Brain microvascular endothelial cell (primary cell): ENCODE measurements around the gene HES4.

Source experiments
- DNase-seq: peaks from one replicate; pipeline ENCODE4 v3.0.0-alpha.2; 2020
- H3K27ac ChIP-seq: fragments of 250-450 bp; sonication (Bioruptor Pico); 2 replicates; pipeline ENCODE4 v1.5.1; 2020; ENCODE audit warnings: mild to moderate bottlenecking, moderate library complexity
- H3K27me3 ChIP-seq: fragments of 250-450 bp; sonication (Bioruptor Pico); replicated peaks from 2 replicates; pipeline ENCODE4 v1.5.1; 2020; ENCODE audit warnings: mild to moderate bottlenecking
- H3K36me3 ChIP-seq: fragments of 250-450 bp; sonication (Bioruptor Pico); replicated peaks from 2 replicates; pipeline ENCODE4 v1.5.1; 2020; ENCODE audit warnings: mild to moderate bottlenecking
- H3K4me3 ChIP-seq: 2 replicates; pipeline ENCODE4 v1.5.1; 2011; ENCODE audit warnings: low read depth, mild to moderate bottlenecking, control low read depth, low read length, moderate library complexity
- in situ Hi-C: cut with HindIII; loops from 2 replicates; pipeline ENCODE4 v1.10.0; 2017; ENCODE audit warnings: low sequenced_read_pairs, low pct_ligation_motif_present
- TF ChIP-seq, protein P1 (sequence below): IDR thresholded peaks from 2 replicates; pipeline ENCODE4 v1.5.1; 2011; ENCODE audit warnings: low read depth, mild to moderate bottlenecking, moderate library complexity, low read length, control low read depth, inconsistent platforms; ENCODE audit errors: missing control alignments

HES4 gene

DNA sequence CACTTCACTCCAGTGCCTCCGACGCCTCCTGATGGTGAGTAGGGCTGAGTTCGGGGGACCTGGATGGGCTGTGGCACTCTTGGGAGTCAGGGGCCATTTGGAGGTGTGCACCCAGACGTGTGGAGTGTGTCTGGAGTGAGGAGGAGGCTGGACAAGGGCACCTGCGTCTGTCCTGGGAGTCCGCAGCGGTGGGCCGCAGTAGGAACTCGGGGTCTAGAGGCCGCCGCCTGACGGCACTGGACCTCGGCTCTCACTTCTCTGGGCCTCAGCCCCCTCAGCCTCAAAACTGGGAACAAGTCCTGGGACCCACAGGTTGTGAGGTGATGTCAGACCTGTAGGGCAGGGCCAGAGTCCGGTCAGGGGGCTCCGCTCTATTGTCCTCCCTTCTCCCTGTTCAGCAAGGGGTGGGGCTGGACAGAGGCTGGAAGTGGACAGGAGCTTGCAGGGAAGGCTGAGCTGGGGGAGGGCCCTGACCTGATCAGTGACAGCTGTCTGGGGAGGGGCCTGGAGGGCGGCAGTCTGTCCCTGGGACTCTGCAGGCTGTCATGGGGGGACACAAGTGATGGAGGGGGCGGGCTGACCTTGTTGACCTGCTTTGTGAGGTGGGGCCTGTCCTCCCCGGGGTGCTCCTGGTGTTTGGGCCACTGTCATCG, 35.5 kb upstream of the HES4 start:
- in situ Hi-C loops: no loop called here
- TF ChIP-seq, protein P1, sequence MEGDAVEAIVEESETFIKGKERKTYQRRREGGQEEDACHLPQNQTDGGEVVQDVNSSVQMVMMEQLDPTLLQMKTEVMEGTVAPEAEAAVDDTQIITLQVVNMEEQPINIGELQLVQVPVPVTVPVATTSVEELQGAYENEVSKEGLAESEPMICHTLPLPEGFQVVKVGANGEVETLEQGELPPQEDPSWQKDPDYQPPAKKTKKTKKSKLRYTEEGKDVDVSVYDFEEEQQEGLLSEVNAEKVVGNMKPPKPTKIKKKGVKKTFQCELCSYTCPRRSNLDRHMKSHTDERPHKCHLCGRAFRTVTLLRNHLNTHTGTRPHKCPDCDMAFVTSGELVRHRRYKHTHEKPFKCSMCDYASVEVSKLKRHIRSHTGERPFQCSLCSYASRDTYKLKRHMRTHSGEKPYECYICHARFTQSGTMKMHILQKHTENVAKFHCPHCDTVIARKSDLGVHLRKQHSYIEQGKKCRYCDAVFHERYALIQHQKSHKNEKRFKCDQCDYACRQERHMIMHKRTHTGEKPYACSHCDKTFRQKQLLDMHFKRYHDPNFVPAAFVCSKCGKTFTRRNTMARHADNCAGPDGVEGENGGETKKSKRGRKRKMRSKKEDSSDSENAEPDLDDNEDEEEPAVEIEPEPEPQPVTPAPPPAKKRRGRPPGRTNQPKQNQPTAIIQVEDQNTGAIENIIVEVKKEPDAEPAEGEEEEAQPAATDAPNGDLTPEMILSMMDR: peak; percentile 17
- H3K27ac ChIP-seq: no peak overlapping the region
- no peak overlapping the region for H3K4me3 ChIP-seq
- H3K36me3 ChIP-seq: peaks cover 9% of the 10 kb centered on the region
- no peaks in the 10 kb centered on the region for H3K27me3 ChIP-seq
- no peak for DNase-seq

DNA sequence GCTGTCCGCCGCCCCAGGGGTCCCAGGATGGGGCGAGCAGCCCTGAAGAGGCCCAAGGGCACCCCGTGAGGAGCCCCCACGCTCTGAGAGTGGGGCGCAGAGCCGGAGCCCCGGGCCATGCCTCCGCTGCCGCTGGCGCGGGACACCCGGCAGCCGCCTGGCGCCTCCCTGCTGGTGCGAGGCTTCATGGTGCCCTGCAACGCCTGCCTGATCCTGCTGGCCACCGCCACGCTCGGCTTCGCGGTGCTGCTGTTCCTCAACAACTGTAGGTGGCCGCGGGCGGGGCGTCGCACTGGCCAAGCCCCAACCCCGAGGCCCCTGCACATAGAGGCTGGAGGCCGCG, 34.5 kb upstream of the HES4 start:
- TF ChIP-seq, protein P1: no peak
- in situ Hi-C loops: no loop called here
- Histone ChIP-seq H3K36me3 (peaks cover 9% of the 10 kb centered on the region), H3K4me3 (no peak overlapping the region), H3K27ac (no peak overlapping the region), H3K27me3 (no peaks in the 10 kb centered on the region)
- DNase-seq: no peak

DNA sequence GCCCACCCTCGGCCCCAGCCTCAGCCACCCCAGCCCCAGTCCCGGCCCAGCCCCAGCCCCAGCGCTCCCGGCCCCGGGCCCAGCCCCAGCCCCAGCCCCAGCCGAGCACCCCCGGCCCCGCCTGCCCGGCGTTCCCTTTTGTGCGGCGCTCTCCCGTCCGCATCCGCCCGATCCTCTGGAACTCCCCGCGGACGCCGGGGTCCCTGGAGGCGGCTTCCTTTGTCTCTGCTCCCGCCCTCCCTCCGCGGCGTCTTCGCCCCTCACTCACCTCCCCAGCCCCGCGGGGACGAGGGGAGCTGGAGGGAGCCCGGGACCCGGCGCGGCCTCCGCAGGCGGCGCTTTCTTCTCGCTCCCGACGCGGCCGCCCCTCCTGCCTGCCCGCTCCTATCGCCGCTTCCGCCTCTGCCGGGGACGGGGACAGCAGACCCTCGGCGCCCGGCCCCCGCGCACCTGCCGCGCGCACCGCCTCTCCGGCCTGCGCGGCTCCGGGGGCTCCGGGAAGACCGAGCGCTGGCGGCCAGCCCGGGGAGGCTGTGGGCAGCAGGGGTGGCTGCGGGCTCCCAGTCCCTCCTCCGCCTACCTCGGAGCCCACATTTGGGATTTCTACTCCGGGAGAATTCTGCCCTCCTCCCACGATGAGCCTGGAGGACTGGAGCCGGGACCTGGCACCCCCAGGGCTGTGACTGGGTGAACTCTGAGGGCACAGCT, 34.0 kb upstream of the HES4 start:
- H3K36me3 ChIP-seq: peaks cover 9% of the 10 kb centered on the region
- H3K27me3 ChIP-seq: no peaks in the 10 kb centered on the region
- no peak for DNase-seq
- H3K4me3 ChIP-seq: peak overlapping the region; percentile 12
- in situ Hi-C loops: no loop called here
- TF ChIP-seq, protein P1: no peak
- H3K27ac ChIP-seq: no peak overlapping the region

DNA sequence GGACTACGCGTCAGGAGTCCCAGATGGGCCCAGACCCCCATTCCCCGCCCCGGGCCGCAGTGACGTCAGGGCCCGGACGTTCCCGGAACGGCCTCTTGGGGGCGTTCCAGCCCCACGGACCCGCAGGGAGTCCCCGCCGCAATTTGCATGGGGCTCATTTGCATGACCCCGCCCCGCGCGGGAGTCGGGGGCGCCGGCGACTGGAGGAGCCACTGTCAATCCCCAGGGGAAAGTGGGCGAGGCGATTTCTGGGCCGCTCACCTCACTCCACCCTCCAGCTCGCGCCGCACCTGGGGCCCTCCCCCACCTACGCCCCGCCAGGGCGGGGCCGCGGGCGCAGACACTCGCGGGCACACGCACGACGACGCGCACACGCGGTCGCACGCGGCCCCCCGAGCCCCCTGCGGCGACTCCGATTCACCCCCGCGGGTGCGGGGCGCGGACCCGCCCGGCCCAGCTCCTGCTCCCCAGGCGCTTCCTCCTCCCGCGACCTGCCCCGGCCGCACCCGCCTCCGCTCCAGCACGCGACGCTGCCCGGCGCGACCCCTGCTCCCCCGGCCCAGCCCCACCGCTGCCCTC, 33.2 kb upstream of the HES4 start:
- Histone ChIP-seq H3K4me3 (peak overlapping the region; percentile 37), H3K27ac (no peak overlapping the region), H3K36me3 (peaks cover 9% of the 10 kb centered on the region), H3K27me3 (no peaks in the 10 kb centered on the region)
- TF ChIP-seq, protein P1: peak; percentile 81
- DNase-seq: peak; percentile 54
- in situ Hi-C loops: no loop called here

DNA sequence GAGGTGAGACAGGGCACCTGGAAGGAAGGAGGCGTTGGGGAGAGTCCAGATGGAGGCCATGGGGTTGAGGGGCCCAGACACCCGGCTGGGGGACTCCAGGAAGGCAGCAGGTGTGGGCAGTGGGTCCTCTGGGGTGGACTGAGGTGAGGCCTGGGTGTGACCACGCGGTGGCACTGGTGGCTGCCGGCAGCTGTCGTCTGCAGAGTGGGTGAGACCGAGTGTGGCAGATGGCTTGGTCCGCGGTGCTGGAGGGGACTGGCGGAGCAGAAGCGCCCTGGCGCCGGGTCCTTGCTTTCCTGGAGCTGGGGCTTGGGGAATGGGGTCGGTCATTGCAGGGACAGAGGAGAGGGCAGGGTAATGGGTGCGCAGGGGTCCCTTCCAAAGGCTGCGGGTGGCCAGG, 32.5 kb upstream of the HES4 start:
- Histone ChIP-seq H3K36me3 (peaks cover 15% of the 10 kb centered on the region), H3K4me3 (no peak overlapping the region), H3K27ac (no peak overlapping the region), H3K27me3 (no peaks in the 10 kb centered on the region)
- in situ Hi-C loops: no loop called here
- TF ChIP-seq, protein P1: peak; percentile 20
- no peak for DNase-seq
